Measurements from ENCODE around the gene SFXN4. TPM values are rescaled to one million over a fixed set of nuclear protein-coding genes. Genes with fewer than 3 reads are reported as not detected.

The SFXN4 gene
- total RNA-seq, 1 donor, result 13.0 TPM

GRCh38 chr10:119203006-119203405, 37.5 kb upstream of the SFXN4 start:
- peak; percentile 80 for DNase-seq (ENCODE audit: low read depth)
- H3K4me3 ChIP-seq (ENCODE audit: low read depth, low read length), result no peak overlapping the region
- no peak for TF ChIP-seq CTCF (IDR thresholded peaks at IDR 0.05; ENCODE audit: insufficient read depth, low read depth, low read length)

GRCh38 chr10:119201233-119201632, 35.7 kb upstream of the SFXN4 start:
- H3K4me3 ChIP-seq (ENCODE audit: low read depth, low read length), result no peak overlapping the region
- TF ChIP-seq CTCF (IDR thresholded peaks at IDR 0.05; ENCODE audit: insufficient read depth, low read depth, low read length), result no peak
- DNase-seq (ENCODE audit: low read depth), result no peak

- peak; percentile 88 for TF ChIP-seq CTCF (IDR thresholded peaks at IDR 0.05; ENCODE audit: insufficient read depth, low read depth, low read length)
- H3K4me3 ChIP-seq (ENCODE audit: low read depth, low read length), result no peak overlapping the region
- peak; percentile 90 for DNase-seq (ENCODE audit: low read depth)
Measured at GRCh38 chr10:119199231-119199992, 33.9 kb upstream of the SFXN4 start.

GRCh38 chr10:119198438-119198837, 32.9 kb upstream of the SFXN4 start:
- peak; percentile 48 for DNase-seq (ENCODE audit: low read depth)
- TF ChIP-seq CTCF (IDR thresholded peaks at IDR 0.05; ENCODE audit: insufficient read depth, low read depth, low read length), result peak; percentile 53

GRCh38 chr10:119197921-119198320, 32.4 kb upstream of the SFXN4 start:
- H3K4me3 ChIP-seq (ENCODE audit: low read depth, low read length), result no peak overlapping the region
- peak; percentile 82 for DNase-seq (ENCODE audit: low read depth)
- TF ChIP-seq CTCF (IDR thresholded peaks at IDR 0.05; ENCODE audit: insufficient read depth, low read depth, low read length), result no peak

More at GRCh38 chr10:119198438-119198837, 32.9 kb upstream of the SFXN4 start:
- no peak overlapping the region for H3K4me3 ChIP-seq (ENCODE audit: low read depth, low read length)

- H3K4me3 ChIP-seq (ENCODE audit: low read depth, low read length), result no peak overlapping the region
- no peak for DNase-seq (ENCODE audit: low read depth)
- TF ChIP-seq CTCF (IDR thresholded peaks at IDR 0.05; ENCODE audit: insufficient read depth, low read depth, low read length), result no peak
Measured at GRCh38 chr10:119191881-119192280, 26.4 kb upstream of the SFXN4 start.

All from fibroblast of villous mesenchyme (primary cell).